Right lobe of liver (tissue), 4 donors: ENCODE measurements around the gene AIFM2.
"Not testable (repeated sequence)": the region's sequence is repeated elsewhere in the genome, so short reads cannot be mapped to it uniquely, and the experiment has no call there.

Experiments
- CTCF ChIP-seq, 4 donors: fragments of 200-600 bp in 3 of 4; fragments of 450-650 bp in 1 of 4; IDR thresholded peaks; one replicate each; pipeline versions ENCODE4 v1.5.1 to v1.8.0; 2016 to 2022; ENCODE audit warnings: antibody characterized with exemption in 4 of 4, mild to moderate bottlenecking in 2 of 4
- POLR2A ChIP-seq: fragments of 450-650 bp; IDR thresholded peaks from one replicate; pipeline ENCODE4 v1.6.1; 2017; ENCODE audit warnings: antibody characterized with exemption, mild to moderate bottlenecking
- donor health status: DM: no; HTN: no; CAD: no.
- donor health status: DM: no; HTN: no; CAD: no.
- donor health status: DM: no; HTN: yes; CAD: no.

- TF ChIP-seq POLR2A; CTCF (IDR thresholded peaks at IDR 0.05): not testable (repeated sequence)
Measured at GRCh38 chr10:70159366-70159765, 26.7 kb upstream of the AIFM2 start.
